ENCODE measurements around the gene FLVCR1. TPM values are rescaled to one million over a fixed set of nuclear protein-coding genes. Genes with fewer than 3 reads are reported as not detected.

Gene FLVCR1
- total RNA-seq, 2 experiments from 2014 or later, result 11.4 to 16.7 TPM

- H3K27me3 Mint-ChIP-seq, result peaks cover 7% of the 10 kb centered on the region
- ChIA-PET POLR2A (no interaction called here), CTCF (interaction anchor here (0.6 to 1.1 kb wide), 3 partner anchors 23 to 451 kb away, joined by 3 to 4 read pairs (median 3); no protein-coding TSS in a partner anchor)
- H3K4me3 Mint-ChIP-seq, result no peak overlapping the region
- H3K27ac Mint-ChIP-seq, result no peak overlapping the region
- no peaks in the 10 kb centered on the region for H3K4me1 Mint-ChIP-seq
- no peaks in the 10 kb centered on the region for H3K9me3 Mint-ChIP-seq
- H3K36me3 Mint-ChIP-seq (ENCODE audit: low read depth), result no peaks in the 10 kb centered on the region
- no peak for DNase-seq
Measured at GRCh38 chr1:212928323-212929291, 70.5 kb downstream of the FLVCR1 start.

DNA sequence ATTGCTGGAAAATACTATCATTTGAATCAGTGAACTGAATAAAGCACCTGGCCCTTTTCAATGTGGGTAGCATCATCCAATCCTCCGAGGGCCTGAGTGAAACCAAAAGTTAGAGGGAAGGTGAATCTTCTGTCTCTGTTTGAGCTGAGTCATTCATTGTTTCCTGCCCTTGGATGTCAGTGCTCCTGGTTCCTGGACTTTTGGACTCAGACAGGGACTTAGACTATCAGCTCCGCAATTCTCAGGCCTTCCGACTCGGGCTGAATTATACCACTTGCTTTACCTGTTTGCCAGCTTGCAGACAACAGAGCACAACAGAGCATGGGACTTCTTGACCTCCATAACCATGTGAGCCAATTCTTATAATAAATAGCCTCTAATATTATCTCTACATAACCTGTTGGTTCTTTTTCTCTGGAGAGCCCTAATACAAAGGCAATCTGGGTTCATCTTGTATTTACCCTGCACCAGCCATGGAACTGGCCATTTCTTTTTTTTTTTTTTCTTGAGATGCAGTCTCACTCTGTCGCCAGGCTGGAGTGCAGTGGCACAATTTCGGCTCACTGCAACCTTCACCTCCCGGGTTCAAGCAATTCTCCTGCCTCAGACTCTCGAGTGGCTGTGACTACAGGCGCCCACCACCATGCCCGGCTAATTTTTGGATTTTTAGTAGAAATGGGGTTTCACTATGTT, 73.1 kb downstream of the FLVCR1 start:
- Mint-ChIP-seq H3K4me1 (no peaks in the 10 kb centered on the region), H3K27me3 (no peaks in the 10 kb centered on the region), H3K9me3 (no peaks in the 10 kb centered on the region), H3K36me3 (ENCODE audit: low read depth) (no peaks in the 10 kb centered on the region), H3K4me3 (no peak overlapping the region), H3K27ac (no peak overlapping the region)
- CTCF ChIA-PET, result interaction anchor here (0.6 to 1.1 kb wide), 4 partner anchors 23 to 453 kb away, joined by 3 to 4 read pairs (median 3); no protein-coding TSS in a partner anchor
- POLR2A ChIA-PET, result no interaction called here
- no peak for DNase-seq

- H3K4me1 Mint-ChIP-seq, result no peaks in the 10 kb centered on the region
- no peaks in the 10 kb centered on the region for H3K9me3 Mint-ChIP-seq
- no peak overlapping the region for H3K4me3 Mint-ChIP-seq
- DNase-seq, result no peak
- H3K27me3 Mint-ChIP-seq, result no peaks in the 10 kb centered on the region
- H3K27ac Mint-ChIP-seq, result no peak overlapping the region
- no peaks in the 10 kb centered on the region for H3K36me3 Mint-ChIP-seq (ENCODE audit: low read depth)
- POLR2A ChIA-PET, result no interaction called here
- CTCF ChIA-PET, result no interaction called here
Measured at GRCh38 chr1:212933815-212934471, 75.9 kb downstream of the FLVCR1 start.

DNA sequence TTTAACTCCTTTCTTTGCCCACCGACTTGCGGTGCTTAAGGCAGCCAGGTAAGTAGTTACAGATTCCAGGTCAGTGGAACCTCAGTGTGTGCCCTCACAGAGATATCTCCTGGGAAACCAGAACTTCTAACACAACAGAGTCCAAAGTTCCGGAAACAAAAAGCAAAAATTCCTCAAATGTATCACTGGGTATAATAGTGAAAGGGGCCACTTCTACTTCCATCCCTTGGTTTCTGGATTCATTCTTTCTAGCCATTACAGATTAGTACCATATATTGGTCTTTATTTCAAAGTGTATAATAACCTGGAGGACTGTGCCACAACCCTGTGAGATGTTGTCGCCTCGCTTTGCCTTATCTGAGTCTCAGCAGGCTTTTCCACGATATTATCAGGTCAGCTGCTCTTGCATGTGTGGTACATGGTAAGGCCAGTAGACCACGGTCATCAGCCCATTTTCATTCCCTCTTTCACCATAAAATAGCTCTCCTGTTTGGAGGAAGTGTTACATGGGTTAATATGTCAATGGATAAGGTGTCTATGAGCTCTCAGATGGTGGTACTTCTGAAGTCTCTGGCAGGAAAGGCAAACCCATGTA, 77.4 kb downstream of the FLVCR1 start:
- no peak overlapping the region for H3K4me3 Mint-ChIP-seq
- H3K4me1 Mint-ChIP-seq, result no peaks in the 10 kb centered on the region
- POLR2A ChIA-PET, result no interaction called here
- H3K9me3 Mint-ChIP-seq, result peaks cover 3% of the 10 kb centered on the region
- no peak for DNase-seq
- peaks cover 5% of the 10 kb centered on the region for H3K27me3 Mint-ChIP-seq
- no peak overlapping the region for H3K27ac Mint-ChIP-seq
- no peaks in the 10 kb centered on the region for H3K36me3 Mint-ChIP-seq (ENCODE audit: low read depth)
- CTCF ChIA-PET, result no interaction called here

DNA sequence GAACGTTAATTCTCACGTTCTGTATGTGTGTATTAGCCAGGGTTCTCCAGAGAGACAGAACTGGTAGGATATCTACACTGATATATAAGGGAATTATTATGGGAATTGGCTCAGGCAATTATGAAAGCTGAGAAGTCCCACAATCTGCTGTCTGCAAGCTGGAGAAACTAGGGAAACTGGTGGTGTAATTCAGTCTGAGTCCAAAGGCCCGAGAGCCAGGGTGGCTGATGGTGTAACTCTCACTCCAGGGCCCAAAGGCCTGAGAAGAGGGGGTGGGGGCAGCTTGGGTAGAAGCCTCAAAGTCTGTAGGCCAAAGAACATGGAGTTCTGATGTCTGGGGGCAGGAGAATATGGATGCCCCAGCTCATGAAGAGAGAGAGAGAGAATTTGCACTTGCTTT, 79.0 kb downstream of the FLVCR1 start:
- peaks cover 3% of the 10 kb centered on the region for H3K9me3 Mint-ChIP-seq

DNA sequence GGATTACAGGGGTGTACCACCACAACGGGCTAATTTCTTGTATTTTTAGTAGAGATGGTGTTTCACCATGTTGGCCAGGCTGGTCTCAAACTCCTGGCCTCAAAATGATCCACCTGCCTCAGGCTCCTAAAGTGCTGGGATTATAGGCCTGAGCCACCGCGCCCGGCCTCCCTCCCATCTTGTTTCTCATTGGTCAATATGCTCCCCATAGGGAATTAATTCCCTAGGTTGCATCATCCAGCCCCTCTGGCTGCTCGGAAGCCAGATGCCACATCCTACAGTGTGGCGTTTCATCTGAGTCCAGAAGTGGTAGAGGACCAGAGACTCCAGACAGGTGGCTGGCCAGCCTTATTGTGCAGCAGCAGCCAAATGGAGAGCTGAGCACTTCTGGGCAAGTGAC, 80.8 kb downstream of the FLVCR1 start:
- Mint-ChIP-seq H3K9me3 (peaks cover 3% of the 10 kb centered on the region), H3K27me3 (peaks cover 12% of the 10 kb centered on the region), H3K27ac (no peak overlapping the region), H3K4me1 (no peaks in the 10 kb centered on the region), H3K4me3 (no peak overlapping the region), H3K36me3 (ENCODE audit: low read depth) (no peaks in the 10 kb centered on the region)
- ChIA-PET POLR2A (no interaction called here), CTCF (no interaction called here)
- no peak for DNase-seq

More for the DNA sequence above, 79.0 kb downstream of the FLVCR1 start:
- CTCF ChIA-PET, result interaction anchor here (0.6 to 1.2 kb wide), 4 partner anchors 9 to 132 kb away, joined by 3 to 4 read pairs (median 4); partner anchors contain the start of gene VASH2
- Mint-ChIP-seq H3K27ac (no peak overlapping the region), H3K4me3 (no peak overlapping the region), H3K4me1 (no peaks in the 10 kb centered on the region), H3K27me3 (peaks cover 10% of the 10 kb centered on the region), H3K36me3 (ENCODE audit: low read depth) (no peaks in the 10 kb centered on the region)
- no peak for DNase-seq
- POLR2A ChIA-PET, result no interaction called here

- CTCF ChIA-PET, result interaction anchor here (1.3 kb wide), 1 partner anchor 23 kb away, joined by 3 read pairs; no protein-coding TSS in a partner anchor
- POLR2A ChIA-PET, result no interaction called here
- Mint-ChIP-seq H3K9me3 (peaks cover 3% of the 10 kb centered on the region), H3K4me1 (no peaks in the 10 kb centered on the region), H3K27ac (no peak overlapping the region), H3K27me3 (peaks cover 17% of the 10 kb centered on the region), H3K4me3 (no peak overlapping the region), H3K36me3 (ENCODE audit: low read depth) (no peaks in the 10 kb centered on the region)
- DNase-seq, result no peak
Measured at GRCh38 chr1:212941452-212941851, 83.4 kb downstream of the FLVCR1 start.

DNA sequence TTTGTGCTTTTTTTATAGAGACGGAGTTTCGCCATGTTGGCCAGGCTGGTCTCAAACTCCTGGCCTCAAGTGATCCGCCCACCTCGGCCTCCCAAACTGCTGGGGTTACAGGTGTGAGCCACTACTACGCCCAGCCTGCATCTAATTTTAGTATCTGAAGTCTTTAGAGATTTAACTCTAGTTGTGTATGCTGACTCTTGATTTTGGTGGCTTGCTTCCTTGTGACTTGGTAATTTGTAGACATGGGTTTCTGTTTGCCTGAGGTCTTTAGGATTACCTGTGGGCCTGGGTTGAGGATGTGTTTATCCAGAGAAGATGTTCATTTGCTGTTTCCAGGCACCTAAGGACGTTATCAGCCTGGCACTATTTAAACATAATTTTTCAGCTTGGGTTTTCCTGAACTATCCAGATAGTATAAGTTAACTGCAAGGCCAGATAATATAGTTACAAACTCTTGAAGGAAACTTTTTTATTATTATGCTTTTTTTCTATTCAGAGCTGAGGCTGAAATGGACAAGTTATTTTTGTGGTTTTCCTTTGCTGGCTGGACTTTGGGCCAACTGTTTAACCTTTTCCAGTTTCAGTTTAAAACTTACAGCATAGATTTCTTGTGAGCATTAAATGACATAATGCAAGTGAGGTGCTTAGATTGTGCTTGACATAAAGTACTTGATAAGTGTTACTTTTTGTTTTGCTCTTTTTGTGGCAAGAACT, 84.8 kb downstream of the FLVCR1 start:
- Mint-ChIP-seq H3K27ac (no peak overlapping the region), H3K9me3 (peaks cover 3% of the 10 kb centered on the region), H3K36me3 (ENCODE audit: low read depth) (no peaks in the 10 kb centered on the region), H3K4me3 (no peak overlapping the region), H3K27me3 (peaks cover 20% of the 10 kb centered on the region), H3K4me1 (no peaks in the 10 kb centered on the region)
- ChIA-PET CTCF (no interaction called here), POLR2A (no interaction called here)
- DNase-seq, result no peak

DNA sequence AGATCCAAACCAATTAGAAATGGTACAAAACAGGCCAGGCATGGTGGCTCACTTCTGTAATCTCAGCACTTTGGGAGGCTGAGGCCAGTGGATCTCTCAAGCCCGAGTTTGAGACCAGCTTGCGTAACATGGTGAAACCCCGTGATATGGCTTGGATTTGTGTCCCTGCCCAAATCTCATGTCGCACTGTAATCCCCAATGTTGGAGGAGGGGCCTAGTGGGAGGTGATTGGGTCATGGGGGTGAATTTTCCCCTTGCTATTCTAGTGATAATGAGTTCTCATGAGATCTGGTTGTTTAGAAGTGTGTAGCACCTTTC, 85.3 kb downstream of the FLVCR1 start:
- H3K27me3 Mint-ChIP-seq, result peaks cover 21% of the 10 kb centered on the region
- no peaks in the 10 kb centered on the region for H3K4me1 Mint-ChIP-seq
- H3K4me3 Mint-ChIP-seq, result no peak overlapping the region
- ChIA-PET POLR2A (no interaction called here), CTCF (no interaction called here)
- DNase-seq, result no peak
- peaks cover 3% of the 10 kb centered on the region for H3K9me3 Mint-ChIP-seq
- no peaks in the 10 kb centered on the region for H3K36me3 Mint-ChIP-seq (ENCODE audit: low read depth)
- no peak overlapping the region for H3K27ac Mint-ChIP-seq

GRCh38 chr1:212944229-212944901, 86.3 kb downstream of the FLVCR1 start:
- ChIA-PET POLR2A (no interaction called here), CTCF (no interaction called here)
- Mint-ChIP-seq H3K4me3 (no peak overlapping the region), H3K27me3 (peaks cover 31% of the 10 kb centered on the region), H3K36me3 (ENCODE audit: low read depth) (no peaks in the 10 kb centered on the region), H3K27ac (no peak overlapping the region), H3K4me1 (peaks cover under 1% of the 10 kb centered on the region), H3K9me3 (peaks cover 8% of the 10 kb centered on the region)
- DNase-seq, result no peak

GRCh38 chr1:212945056-212945455, 87.0 kb downstream of the FLVCR1 start:
- no peak overlapping the region for H3K27ac Mint-ChIP-seq
- no peak overlapping the region for H3K4me3 Mint-ChIP-seq
- H3K4me1 Mint-ChIP-seq, result peaks cover 5% of the 10 kb centered on the region
- peaks cover 34% of the 10 kb centered on the region for H3K27me3 Mint-ChIP-seq
- CTCF ChIA-PET, result no interaction called here
- POLR2A ChIA-PET, result no interaction called here
- peaks cover 8% of the 10 kb centered on the region for H3K9me3 Mint-ChIP-seq
- no peaks in the 10 kb centered on the region for H3K36me3 Mint-ChIP-seq (ENCODE audit: low read depth)
- DNase-seq, result no peak

Data from activated CD4-positive, alpha-beta T cell treated with anti-CD3 and anti-CD28 coated beads, Interleukin-2, amount 10 ng/mL, durations not matched to agents 7 days and 5 days (primary cell).